Measurements from ENCODE around the gene LRP1B.

DNA sequence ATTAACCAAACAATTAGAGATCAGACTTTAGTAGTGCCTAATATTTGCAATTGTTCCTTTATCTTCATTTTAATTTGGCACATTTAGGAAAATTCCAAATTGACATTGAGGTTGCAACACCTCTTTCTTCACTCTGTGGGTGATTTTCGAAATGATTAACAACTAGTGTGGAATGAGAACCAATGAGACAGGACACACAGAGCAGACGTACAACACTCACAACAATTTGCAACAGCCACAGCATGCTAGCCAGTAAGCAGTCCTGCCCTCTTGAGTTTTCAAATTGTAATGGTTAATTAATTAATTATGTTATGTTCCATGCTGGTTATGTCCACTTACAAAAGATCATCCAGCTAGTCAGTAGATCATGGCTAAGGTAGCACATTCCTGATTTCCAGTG, 339.3 kb downstream of the LRP1B start:
- no peak for TF ChIP-seq POLR2A (IDR thresholded peaks at IDR 0.05)
- TF ChIP-seq, protein P1, sequence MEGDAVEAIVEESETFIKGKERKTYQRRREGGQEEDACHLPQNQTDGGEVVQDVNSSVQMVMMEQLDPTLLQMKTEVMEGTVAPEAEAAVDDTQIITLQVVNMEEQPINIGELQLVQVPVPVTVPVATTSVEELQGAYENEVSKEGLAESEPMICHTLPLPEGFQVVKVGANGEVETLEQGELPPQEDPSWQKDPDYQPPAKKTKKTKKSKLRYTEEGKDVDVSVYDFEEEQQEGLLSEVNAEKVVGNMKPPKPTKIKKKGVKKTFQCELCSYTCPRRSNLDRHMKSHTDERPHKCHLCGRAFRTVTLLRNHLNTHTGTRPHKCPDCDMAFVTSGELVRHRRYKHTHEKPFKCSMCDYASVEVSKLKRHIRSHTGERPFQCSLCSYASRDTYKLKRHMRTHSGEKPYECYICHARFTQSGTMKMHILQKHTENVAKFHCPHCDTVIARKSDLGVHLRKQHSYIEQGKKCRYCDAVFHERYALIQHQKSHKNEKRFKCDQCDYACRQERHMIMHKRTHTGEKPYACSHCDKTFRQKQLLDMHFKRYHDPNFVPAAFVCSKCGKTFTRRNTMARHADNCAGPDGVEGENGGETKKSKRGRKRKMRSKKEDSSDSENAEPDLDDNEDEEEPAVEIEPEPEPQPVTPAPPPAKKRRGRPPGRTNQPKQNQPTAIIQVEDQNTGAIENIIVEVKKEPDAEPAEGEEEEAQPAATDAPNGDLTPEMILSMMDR (IDR thresholded peaks at IDR 0.05) = no peak
